ENCODE results near the gene ITGA11.

The ITGA11 gene

DNA sequence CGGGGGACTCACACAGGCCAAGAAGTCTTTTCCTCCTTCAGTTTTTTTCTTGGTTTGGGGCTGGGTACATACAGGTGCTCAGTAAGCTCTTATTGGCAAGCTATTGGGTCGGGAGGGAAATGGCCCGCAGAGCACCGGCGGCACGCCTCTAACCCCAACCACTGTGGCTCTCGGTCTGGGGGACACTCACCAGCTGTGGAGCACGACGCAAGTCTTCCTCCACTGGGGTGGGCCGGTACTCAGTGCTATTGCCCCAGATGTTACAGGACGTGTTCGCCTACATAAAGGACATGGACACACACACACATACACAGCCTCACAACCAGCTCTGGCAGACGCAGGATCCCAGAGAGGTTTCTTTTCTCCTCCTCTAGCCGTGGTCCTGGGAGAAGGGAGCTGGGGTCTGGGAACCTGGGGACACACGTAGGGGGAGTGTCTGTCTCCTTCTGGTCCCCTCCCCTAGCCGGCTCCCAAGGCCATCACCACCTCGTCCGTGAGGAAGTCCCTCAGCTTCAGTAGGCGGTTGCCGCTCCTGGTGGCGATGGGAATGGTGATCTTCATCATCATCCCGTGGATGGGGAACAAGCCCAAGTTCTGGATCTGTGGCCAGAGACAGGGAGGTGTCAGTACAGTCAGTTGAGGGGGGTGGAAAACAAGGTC, 121.0 kb downstream of the ITGA11 start:
- TF ChIP-seq CTCF (IDR thresholded peaks at IDR 0.05), result no peak
- no peak overlapping the region for H3K27ac Mint-ChIP-seq
- peaks cover 23% of the 10 kb centered on the region for H3K27me3 Mint-ChIP-seq (ENCODE audit: low read depth, poor library complexity)
- peaks cover 45% of the 10 kb centered on the region for H3K4me1 Mint-ChIP-seq
- H3K36me3 Mint-ChIP-seq (ENCODE audit: low read depth), result no peaks in the 10 kb centered on the region
- H3K9me3 Mint-ChIP-seq, result no peaks in the 10 kb centered on the region
- no peak overlapping the region for H3K4me3 Mint-ChIP-seq
- DNase-seq, result no peak

DNA sequence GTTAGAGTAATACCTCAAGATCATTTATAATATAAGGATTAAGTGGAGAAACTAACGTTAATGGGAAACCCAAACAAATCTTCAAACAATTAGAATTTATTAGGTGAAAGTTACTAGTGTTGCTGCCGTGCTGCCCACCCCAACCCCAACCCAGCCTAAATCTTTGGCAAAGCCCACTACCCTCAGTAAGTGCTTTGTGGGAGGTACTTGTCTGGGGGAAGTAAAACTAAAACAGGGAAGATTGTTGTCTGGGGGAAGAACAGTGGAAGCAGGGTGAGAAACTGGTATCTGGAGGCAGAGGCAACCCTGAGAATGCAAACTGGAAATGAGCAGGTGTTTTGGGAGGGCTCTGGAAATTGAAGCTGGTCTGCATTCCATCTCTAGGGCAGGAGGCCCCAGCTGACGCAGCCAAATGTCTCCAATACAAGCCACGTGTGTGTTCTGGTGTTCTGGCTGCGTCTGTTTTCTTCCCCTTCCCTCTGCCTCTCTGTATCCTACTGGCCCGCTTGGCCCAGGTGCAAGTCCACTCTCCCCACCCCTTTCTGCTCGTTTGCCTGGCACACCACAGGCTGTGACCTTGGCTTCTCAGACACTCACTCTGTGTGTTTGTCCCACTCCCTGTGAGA, 121.7 kb downstream of the ITGA11 start:
- Mint-ChIP-seq H3K4me3 (no peak overlapping the region), H3K27me3 (ENCODE audit: low read depth, poor library complexity) (peaks cover 23% of the 10 kb centered on the region), H3K9me3 (no peaks in the 10 kb centered on the region), H3K36me3 (ENCODE audit: low read depth) (no peaks in the 10 kb centered on the region), H3K4me1 (peaks cover 42% of the 10 kb centered on the region), H3K27ac (peak overlapping the region; percentile 19)
- no peak for TF ChIP-seq CTCF (IDR thresholded peaks at IDR 0.05)
- no peak for DNase-seq

- Mint-ChIP-seq H3K4me3 (no peak overlapping the region), H3K4me1 (peaks cover 43% of the 10 kb centered on the region), H3K27ac (no peak overlapping the region), H3K9me3 (no peaks in the 10 kb centered on the region), H3K27me3 (ENCODE audit: low read depth, poor library complexity) (peaks cover 18% of the 10 kb centered on the region), H3K36me3 (ENCODE audit: low read depth) (no peaks in the 10 kb centered on the region)
- TF ChIP-seq CTCF (IDR thresholded peaks at IDR 0.05), result no peak
- no peak for DNase-seq
Measured at GRCh38 chr15:68309024-68309423, 122.9 kb downstream of the ITGA11 start.

- no peak for DNase-seq
- Mint-ChIP-seq H3K9me3 (no peaks in the 10 kb centered on the region), H3K27ac (no peak overlapping the region), H3K4me1 (peaks cover 33% of the 10 kb centered on the region), H3K36me3 (ENCODE audit: low read depth) (no peaks in the 10 kb centered on the region), H3K27me3 (ENCODE audit: low read depth, poor library complexity) (peaks cover 16% of the 10 kb centered on the region), H3K4me3 (no peak overlapping the region)
- TF ChIP-seq CTCF (IDR thresholded peaks at IDR 0.05), result no peak
Measured at GRCh38 chr15:68307131-68307928, 124.6 kb downstream of the ITGA11 start.

- peaks cover 11% of the 10 kb centered on the region for H3K27me3 Mint-ChIP-seq (ENCODE audit: low read depth, poor library complexity)
- no peak for TF ChIP-seq CTCF (IDR thresholded peaks at IDR 0.05)
- H3K36me3 Mint-ChIP-seq (ENCODE audit: low read depth), result no peaks in the 10 kb centered on the region
- H3K9me3 Mint-ChIP-seq, result no peaks in the 10 kb centered on the region
- peaks cover 37% of the 10 kb centered on the region for H3K4me1 Mint-ChIP-seq
- H3K27ac Mint-ChIP-seq, result peak overlapping the region; percentile 47
- no peak for DNase-seq
- no peak overlapping the region for H3K4me3 Mint-ChIP-seq
Measured at GRCh38 chr15:68305420-68305871, 126.5 kb downstream of the ITGA11 start.

All from nephron progenitor cell (in vitro differentiated cells).